DMS153 (cell line): ENCODE measurements around the gene FUT8.
"Not testable (repeated sequence)": the region's sequence is repeated elsewhere in the genome, so short reads cannot be mapped to it uniquely, and the experiment has no call there.

Experiments
- DNase-seq: peaks from one replicate; lab custom pipeline; 2025; lab: John Stamatoyannopoulos, UW

Gene FUT8

DNA sequence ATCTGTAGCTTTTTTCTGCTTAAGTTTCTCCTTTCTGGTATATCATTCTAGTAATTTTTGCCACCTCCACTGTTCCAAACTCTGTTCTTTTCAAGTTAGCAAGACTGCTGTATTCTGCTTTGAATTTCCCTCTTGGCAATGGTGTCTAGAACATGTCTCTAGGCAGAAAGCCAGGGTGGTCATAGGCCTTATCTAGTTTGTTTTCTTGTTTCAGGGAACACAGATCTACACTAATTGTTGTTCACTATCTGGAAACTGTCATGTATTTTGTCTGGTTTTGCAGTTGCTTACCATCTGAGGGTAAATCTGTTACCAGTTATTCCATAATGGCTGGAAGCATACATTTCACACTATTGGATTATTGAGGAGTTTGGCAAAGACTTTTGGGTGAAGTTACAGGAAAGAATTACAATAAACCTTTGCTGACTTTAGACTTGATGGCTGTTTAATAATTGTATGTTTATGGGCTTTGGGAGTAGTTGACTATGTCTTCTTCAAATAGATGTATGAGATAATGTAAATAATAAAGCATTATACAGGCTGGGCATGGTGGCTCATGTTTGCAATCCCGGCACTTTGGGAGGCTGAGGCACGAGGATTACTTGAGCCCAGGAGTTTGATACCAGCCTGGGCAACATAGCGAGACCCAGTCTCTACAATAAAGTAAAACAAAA is 41.4 kb downstream of the FUT8 start:
- no peak for DNase-seq

DNA sequence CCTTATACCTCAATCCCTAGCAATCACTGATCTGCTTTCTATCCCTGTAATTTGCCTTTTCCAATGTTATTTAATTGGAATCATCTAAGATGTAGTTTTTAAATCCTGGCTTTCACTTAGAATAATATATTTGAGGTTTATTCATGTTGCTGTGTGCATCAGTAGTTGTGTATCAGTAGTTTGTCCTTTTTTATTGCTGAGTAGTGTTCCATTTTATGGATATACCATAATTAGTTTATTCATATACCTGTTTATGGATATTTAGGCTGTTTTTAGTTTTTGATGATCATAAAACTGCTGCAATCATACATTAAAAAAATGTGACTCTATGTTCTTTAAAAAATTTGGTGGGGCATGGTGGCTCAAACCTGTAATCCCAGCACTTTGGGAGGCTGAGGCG is 43.7 kb downstream of the FUT8 start:
- DNase-seq = no peak

DNA sequence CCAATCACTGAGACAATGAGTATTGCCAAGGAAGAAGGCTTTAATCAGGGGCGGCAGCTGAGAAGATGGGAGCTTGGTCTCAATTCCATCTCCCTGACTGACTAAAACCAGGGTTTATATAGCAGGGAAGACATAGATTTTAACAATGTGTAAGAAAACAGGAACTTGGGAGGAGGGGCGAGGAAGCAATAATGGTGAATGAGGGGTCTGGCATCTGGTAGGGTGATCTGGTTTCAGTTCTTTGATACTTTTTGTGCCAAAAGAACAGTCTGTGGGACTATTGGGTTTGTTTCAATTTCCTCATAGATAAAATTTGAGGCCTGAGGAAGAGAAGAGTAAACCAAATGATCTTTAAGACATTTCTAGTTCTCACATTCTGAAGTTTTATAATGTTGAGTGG is 49.2 kb downstream of the FUT8 start:
- DNase-seq = no peak

DNA sequence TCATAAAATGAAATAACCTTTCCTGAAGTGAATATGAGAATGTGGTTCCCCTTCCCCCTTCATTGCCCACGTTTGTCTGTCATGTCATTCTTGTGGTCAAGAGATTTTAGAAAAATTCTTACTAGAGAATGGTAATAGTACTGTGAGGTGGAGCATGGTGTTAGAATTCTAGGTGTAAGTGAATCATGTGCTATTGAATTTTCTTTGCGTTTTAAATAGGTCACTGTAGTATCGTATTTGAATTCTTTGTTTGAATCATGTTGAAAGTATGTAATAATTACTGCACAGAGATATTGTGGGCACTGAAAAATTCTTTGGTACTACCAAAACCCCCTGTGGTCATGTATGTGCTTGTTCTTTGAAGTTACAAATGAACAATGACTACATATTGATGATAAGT is 49.9 kb downstream of the FUT8 start:
- no peak for DNase-seq

DNA sequence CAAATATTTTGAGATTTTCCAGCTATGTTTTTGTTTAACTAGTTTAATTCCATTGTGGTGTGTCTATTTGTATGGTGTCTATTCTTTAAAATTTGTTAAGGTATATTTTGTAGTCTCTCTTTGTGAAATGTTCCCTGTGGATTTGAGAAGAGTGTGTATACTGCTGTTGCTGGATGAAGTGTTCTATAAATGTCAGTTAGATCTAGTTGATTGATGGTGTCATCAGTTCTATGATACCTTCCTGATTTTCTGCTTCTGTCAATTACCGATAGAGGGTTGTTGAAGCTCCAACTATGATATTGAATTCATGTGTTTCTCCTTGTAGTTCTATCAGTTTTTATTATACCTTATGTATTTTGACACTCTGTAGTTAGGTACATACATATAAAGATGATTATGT is 53.1 kb downstream of the FUT8 start:
- peak; percentile 59 for DNase-seq

DNA sequence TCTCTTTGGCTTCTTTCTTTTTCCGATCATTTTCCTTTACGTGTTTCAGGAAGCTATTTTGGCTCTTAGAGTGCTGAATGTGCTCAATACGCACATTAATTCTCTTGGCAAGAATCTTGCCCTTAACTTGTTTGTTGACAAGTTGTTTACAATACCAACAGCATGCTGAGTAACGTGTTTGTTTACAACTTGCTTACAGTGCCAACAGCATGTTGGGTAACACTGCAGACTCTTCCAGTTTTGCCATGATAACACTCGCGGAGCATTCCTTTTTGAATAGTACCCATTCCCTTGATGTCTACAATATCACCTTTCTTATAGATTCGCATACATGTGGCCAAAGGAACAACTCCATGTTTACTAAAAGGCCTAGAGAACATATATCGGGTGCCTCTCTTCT is 55.4 kb downstream of the FUT8 start:
- not testable (repeated sequence) for DNase-seq

DNA sequence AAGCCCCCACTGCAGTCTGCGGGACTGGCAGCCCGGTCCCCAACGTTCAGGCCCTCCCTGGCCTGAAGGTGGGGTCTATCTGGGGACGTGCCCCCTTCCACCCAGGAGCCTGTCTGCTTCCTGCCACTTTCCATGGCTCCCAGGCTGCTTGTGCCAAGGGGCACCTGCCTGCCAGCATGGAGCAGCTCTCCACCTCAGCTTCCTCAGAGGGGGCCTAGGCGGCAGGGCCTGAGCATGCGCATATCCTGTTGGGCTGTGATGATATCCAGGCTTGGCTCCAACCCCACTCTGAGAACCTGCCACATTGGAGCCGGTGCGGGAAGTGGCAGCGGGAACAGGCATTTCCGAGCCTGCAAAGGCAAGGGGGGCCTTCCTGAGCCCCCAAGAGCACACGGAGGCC is 57.4 kb downstream of the FUT8 start:
- no peak for DNase-seq

DNA sequence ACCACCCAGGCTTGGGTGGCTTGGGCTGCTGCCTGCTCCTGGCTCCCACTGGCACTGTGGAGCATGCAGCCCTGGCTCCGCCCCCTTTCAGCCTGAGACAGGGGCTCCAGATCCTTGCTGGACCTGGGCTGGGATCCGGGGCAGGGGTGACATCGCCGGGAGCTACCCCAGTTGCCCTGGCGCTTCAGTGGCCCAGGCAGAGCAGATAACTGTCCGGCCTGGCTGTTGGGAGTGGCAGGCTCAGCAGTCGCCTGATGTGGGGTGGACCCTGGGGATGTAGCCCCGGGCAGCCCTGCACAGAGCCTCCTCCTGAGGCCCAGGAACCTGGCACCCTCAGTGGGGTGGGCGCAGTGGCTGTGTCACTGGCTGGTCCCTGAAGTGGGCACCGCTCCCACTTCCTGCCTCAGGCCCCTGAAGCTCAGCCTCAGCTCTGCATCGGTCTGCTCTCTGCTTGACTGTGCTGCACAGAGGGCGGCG is 57.9 kb downstream of the FUT8 start:
- DNase-seq = no peak

DNA sequence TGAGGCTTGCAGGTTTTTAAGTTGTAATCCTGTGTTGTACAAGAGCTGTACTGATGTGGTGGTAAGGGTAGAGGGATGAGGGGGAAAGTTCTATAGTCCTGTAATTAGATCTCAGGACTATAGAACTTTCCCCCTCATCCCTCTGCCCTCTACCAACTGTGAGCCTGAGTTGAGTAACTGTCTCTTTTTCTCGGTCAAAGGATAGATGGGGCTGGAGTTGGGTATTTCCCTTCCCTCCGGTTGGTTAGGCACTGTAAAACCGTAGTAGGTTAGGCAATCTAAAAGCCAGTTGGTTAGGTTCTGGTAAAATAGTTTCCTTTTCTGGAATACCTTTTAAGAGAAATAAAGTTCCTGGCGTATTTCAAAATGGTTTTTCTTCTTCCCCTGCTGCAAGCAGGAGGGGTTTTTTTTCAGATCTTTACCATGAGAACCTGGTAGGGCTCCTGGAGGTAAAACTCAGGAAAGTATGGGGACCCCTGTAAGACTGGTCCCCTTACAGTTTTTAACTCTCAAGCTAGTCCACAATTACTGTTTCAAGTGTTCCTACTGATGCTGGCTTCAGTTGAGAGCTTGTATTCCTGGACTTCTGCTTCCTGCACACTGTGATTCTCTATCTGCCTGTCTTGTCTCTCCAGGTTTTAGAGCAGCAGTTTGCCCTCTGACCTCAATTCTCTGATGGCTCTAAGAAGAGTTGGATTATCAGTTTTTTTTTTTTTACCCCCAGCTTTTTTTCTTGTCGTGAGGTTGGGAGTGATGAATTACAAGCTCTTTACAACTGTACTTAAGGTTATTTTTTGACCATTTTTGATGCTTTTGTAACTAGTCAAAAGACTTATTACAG is 58.7 kb downstream of the FUT8 start:
- DNase-seq = no peak

DNA sequence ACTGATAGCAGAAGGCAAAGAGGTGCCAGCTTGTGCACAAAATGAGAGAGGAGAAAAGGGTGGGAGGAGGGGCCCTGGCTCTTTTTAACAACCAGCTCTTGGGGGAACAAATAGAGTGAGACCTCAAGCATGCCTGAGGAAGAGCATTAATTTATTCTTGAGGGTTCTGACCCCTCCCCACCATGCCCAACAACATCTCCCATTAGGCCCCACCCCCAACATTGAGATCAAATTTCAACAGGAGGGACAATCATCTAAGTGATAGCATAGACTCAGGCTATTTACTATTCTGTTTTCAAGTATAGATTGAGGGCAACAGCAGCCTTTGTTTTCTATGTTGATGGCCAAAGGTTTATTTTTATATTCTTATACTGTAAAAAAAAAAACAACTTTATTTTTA is 59.7 kb downstream of the FUT8 start:
- DNase-seq = peak; percentile 12

DNA sequence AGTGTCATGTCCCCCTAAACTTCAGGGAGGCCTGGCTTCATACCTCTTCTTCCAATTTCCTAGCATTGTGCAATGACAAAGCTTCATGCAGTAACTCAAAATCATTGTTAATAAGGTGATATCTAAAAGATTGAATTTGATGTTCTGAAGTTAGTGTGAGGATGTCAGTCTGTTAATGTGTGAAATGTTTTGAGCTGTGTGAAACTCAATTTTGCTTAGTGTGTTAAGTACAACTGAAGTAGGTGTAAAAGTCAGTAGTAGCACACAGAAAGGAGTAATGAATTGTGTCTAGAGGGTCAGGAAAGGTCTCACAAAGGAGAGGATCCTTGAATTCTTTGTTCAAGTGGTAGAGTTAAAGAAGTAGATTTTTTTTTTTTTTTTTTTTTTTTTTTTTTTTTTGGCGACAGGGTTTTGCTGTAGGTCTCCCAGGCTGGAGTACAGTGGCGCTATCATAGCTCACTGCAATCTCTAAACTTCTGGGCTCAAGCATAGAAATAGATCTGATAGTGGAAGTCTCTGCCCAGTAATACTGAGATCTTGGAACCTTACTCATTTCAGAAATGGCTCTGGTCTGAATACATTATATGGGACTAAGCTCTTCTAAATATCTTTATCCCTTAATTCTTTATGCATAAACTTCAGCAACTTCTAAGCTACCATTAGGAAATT is 63.9 kb downstream of the FUT8 start:
- no peak for DNase-seq

DNA sequence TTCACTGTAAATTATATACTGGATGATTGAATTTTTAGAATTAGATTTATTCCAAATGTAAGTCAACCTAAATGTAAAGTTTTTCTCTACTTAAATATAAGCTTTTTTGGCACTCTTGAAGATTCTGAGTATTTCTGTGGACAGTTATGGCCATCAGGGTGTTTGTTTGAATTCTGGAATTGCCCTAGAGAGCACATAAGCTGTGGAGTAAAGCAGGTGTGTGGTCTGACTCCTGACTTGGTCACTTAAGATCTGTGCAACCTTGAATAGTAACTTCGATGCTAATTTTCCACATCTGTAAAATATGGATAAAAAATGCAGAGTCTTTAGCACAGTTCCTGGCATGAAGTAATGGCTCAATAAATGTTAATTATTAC is 64.4 kb downstream of the FUT8 start:
- DNase-seq = no peak

DNA sequence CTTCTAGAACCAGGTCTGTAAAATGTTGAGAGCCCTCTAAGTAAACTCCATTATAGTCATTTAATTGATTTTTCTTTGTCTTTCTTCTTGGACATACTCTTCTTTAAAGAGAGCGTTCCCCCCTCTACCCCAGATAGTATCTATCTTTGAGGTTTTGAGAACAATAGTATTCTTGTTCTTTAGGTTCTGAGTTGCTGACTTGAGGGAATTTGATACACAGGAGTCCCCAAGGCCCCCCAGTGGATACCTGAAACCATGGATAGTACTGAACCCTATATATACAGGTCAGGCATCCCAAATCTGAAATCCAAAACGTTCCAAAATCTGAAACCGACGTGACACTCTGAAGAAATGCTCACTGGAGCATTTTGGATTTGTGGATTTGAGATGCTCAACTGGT is 65.5 kb downstream of the FUT8 start:
- DNase-seq = no peak

DNA sequence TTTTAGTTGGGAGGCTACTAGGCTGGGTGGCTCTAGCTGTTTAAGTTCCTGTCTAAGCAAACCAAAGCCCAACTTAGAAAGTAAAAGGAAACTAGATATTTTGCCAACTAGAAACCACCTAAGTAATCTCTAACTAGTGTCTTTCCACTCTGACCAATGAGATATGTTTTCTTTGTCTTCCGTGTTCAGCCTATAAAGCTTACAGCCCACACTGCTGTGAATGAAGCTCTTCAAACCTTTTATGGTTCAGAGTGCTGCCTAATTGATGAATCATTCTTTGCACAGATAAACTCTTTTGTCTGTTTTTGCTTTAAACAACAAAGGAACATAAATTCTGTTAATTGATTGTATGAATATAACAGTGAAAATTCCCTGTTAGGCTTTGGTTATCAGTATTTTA is 66.1 kb downstream of the FUT8 start:
- peak; percentile 84 for DNase-seq

DNA sequence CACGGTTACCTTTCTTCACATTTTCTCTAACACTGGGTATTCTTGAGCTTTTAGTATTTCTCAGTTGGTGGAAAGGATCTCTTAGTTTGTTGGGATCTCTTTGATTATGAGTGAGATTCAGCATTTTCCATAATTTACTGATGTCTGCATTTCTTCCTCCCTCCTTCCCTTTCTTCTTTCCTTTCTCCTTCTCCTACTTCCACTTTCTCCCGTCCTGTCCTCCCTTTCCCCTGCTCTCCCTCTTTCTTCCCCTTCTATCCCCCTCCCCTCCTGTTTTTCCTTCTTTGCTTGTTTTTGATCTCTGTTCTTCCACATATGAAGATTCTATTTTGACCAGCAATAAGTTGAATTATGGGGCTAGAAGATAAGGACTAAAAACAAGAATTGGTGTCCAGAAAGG is 66.9 kb downstream of the FUT8 start:
- no peak for DNase-seq

DNA sequence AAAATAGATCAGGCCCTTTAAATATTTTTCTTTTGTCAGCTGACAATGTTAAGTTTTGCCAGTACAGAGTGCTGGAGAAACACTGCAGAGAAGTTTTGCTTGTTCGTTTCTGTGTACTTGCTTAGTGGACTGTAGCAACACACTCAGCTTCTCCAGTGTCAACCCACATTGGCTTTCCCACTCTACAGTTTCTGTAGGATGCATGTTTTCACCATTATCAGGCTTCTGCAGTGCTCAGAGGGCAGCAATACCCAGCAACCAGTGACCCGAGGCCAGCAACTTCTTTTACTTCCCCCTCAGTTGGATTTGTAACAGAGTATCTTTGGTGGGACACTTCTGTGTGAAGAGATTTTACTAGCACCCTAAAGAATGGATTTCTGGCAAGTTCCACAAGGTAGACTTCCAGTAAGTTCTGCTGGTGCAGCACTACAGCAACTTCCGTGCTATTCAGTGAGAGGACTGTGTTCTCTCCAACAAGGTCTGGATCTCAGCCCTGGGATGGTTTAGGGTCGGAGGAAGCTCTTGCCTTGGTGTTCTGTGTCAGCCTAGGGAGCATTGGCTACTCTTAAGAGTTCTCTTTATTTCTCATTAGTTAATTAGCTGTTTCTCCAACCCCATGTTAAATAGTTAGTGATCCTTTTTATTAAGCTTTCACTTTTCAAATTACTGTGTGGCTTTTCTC is 70.4 kb downstream of the FUT8 start:
- DNase-seq = no peak

DNA sequence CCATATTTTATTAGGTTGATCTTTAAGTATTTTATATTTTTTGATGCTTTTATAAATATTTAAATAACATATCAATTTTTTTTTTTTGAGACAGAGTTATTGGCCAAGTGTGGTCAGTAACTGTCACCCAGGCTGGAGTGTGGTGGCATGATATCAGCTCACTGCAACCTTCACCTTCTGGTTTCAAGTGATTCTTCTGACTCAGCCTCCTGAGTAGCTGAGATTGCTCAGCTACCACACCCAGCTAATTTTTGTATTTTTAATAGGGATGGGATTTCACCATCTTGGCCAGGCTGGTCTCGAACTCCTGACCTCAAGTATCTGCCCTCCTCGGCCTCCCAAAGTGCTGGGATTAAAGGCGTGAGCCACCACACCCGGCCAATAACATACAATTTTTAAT is 71.1 kb downstream of the FUT8 start:
- no peak for DNase-seq

DNA sequence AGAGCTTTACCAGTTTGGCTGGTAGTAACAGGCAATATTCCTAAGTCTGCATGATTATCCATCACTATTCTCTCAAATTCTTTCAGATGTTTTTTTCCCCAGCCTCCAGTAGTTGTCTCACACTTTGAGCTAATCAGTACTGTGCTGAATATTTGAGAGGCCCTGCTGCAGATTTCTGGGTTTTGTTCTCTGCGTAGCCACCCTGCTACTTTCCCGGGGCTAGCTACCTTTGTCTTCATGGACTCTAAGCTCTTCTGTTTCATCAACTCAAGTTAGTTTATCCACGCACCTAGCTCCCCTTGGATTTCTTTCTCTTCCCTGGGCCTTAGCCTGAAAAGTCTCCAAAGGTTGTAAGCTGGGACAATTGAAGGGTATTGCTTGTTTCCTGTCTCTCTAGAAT is 73.0 kb downstream of the FUT8 start:
- no peak for DNase-seq

DNA sequence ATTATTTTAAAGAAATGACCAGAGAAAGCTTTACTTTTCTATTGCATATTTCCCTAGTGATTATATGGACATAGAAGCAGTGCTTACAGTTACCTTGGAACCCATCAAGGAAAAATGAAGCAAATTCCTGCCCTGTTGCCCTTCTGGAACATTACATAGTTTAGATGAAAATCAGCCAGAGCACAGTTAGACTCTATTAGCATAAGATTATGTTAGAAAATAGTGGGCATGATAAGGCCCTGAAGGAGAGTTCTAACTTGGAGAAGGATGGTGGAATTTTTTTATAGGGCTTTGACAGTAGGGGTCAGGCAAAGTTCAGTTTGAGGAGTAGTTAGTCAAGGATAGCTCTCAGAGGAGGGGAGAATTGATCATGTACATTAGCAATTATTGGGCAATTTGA is 74.3 kb downstream of the FUT8 start:
- DNase-seq = no peak

DNA sequence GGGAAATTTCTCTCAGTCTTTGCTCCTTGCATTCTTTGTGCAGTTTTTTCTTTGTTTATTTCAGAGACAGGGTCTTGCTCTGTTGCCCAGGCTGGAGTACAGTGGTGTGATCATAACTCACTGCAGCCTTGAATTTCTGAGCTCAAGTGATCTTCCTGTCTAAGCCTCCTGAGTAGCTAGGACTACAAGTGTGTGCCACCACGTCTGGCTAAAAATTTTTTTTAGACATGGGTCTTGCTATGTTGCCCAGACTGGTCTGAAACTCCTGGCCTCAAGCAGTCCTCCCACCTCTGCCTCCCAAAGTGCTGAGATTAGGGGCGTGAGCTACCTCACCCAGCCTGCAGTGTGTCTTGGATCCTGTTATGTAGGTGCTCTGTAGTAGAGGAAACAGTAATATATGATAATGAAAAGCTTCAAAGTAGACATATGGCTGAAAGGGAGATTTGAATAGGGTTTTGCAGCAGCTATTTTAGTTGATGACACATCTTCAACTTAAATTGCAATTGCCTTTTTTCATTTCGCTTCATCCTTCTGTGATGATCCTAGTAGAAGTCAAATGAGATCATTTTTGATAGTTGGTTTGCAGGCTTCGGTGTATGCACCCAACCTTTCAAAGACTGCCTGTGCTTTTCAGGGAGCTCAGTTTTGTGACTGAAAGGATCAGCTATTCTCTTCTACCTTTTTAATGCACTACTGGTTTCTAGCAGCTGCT is 75.4 kb downstream of the FUT8 start:
- DNase-seq = no peak

DNA sequence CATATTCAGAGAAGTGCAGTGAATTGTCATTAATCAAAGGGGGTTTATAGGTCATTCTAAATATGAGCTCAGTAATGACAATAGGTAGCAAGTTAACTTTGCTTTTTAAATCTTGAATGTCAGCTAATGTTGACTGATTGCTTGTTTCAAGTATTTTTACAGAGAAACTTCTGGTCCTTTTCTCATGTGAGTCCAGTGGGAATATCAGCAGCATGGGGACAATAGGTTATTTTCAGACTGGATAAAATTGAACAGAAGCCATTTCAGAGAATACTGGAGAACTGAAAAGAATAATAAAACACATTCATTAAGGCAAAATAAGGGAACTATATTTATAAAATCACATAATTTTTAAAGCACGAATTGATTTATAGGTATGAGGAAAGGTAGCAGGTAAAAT is 78.7 kb downstream of the FUT8 start:
- DNase-seq = no peak

DNA sequence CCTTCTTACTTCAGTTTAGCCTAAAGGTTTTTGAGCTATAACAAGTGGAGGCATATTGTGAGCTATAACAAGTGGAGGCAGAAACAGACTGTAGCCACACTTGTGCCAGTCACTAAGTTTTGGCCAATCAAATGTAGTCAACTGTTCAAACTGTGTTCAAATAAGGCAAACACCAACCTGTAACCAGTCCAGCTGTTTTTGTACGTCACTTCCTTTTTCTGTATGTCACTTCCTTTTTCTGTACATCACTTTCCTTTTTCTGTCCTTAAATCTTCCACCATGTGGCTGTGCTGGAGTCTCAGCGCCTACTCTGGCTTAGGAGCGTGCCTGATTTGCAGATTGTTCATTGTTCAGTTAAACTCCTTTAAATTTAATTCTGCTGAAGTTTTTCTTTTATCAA is 79.7 kb downstream of the FUT8 start:
- no peak for DNase-seq
